ENCODE measurements around the gene TMEM269. TPM values are rescaled to one million over a fixed set of nuclear protein-coding genes. Genes with fewer than 3 reads are reported as not detected.

The TMEM269 gene
- polyA plus RNA-seq, 1 donor from 2014 or later: not detected

Other genes with a start within 250 kb of the TMEM269 start
- gene PPIH, start 126.6 kb upstream of the TMEM269 start, polyA plus RNA-seq: 64.6 TPM
- gene YBX1, start 102.6 kb upstream of the TMEM269 start, polyA plus RNA-seq: 116 TPM
- gene CLDN19, start 44.8 kb upstream of the TMEM269 start, polyA plus RNA-seq: not detected
- gene P3H1, start 18.0 kb upstream of the TMEM269 start, polyA plus RNA-seq: 10.4 TPM
- 4.2 TPM for gene C1orf50, start 17.7 kb upstream of the TMEM269 start, polyA plus RNA-seq
- 1.9 TPM for gene ERMAP, start 32.1 kb downstream of the TMEM269 start, polyA plus RNA-seq
- 47.1 TPM for gene SVBP, start 32.4 kb downstream of the TMEM269 start, polyA plus RNA-seq
- gene ZNF691, start 61.6 kb downstream of the TMEM269 start, polyA plus RNA-seq: 10.5 TPM
- gene SLC2A1, start 173.9 kb downstream of the TMEM269 start, polyA plus RNA-seq: 90.6 TPM